GM19463 (cell line): ENCODE measurements around the gene SYT5.

Experiments used
- ATAC-seq: cut with Tn5 transposase; IDR thresholded peaks from one replicate; pipeline ENCODE4 v1.9.1; 2021; ENCODE audit warnings: mild to moderate bottlenecking, moderate library complexity; ENCODE audit not compliant: unreplicated experiment

SYT5 gene

GRCh38 chr19:55147545-55148251 is 32.4 kb downstream of the SYT5 start:
- ATAC-seq: no peak

DNA sequence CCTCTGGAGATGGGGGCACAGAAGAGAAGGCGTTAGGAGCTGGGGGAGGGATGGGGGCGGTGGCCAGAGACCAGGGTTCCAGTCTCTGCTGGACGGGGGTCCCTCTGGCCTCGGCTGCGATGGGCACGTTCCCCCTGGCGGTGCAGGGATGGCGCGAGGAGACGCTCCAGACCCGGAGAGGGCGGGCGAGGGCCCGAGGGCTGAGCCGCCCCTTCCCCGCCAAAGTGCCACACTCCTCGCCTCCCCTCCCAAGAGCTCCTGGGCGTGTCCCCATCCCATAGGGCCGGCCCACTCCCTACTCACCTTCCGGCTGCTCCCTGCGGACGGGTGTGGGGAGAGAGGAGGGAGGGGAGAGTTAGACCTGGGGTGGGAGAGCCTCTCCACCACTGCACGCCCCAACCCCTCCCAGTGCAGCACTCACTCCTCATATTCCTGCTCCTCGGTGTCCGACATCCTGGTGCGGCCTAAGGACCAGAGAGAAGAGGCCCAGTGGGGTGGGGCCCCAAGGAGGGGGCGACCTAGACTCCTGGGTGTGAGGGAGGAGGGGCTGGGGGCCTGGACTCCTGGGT is 33.3 kb downstream of the SYT5 start:
- no peak for ATAC-seq

GRCh38 chr19:55146078-55146704 is 33.9 kb downstream of the SYT5 start:
- no peak for ATAC-seq

DNA sequence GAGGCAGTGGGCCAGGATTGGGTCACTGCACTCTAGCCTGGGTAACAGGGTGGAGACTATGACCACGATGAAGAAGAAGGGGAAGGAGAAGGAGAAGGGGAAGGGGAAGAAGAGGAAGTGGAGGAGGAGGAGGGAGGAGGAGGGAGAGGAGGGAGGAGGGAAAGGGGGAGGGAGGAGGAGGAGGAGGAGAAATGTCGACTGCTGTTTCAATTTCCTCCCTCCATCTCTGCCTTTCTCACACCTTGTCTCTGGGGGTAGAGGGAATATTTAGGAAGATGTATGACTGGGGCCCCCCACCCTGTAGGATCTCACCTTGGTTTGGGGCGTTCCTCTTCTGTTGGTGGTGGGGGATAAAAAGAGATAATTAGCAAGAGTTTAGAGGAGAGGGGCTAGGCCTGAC is 34.9 kb downstream of the SYT5 start:
- no peak for ATAC-seq

DNA sequence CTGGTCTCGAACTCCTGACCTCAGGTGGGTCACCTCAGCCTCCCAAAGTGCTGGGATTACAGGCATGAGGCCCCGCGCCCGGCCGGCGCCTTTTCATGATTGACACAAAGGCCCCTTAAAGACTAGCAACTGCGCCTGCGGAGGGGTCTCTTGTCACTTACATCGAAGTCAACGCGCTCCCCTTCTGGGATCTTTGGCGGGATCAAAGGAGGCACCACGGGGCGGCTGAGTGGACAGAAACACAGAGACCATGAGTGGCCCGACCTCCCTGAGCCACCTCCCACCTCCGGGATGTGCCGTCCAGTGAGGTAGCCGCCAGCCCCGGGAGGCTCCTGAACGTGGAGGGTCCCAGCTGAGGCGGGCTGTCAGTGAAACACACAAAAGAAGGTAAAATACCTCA is 38.4 kb downstream of the SYT5 start:
- ATAC-seq: no peak

GRCh38 chr19:55137915-55138314 is 42.2 kb downstream of the SYT5 start:
- ATAC-seq: no peak

DNA sequence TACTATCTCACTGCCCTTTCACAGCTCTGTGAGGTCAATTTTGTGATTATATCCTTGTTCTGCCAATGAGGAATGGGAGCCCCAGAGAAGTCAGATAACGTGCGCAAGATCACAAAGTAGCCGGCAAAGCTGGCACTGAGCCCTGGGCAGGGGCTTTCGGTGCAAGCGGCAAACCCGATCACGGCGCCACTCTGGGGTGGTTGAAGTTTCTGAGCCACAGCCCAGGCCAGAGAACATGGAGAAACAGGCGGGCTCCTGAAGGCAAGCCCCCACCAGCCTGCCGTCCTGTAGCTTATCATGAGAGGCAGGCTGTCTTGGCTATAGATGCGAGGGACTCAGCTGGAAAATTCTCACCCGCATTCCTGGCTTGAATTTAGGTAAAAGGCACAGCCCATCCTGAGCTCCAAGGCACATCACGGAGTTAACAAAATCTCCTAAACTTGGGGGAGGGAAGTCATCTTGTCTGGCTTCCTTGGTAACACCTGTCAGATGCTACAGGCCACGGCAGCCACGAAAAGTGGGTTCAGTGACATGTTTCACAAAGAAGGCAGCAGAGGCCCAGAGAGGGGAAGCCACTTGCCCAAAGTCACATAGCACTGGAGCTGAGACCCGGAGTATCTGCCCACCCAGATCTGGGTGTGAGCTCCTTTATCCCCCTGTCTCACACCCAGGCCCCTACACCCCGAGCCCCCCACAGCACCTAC is 43.5 kb downstream of the SYT5 start:
- ATAC-seq: no peak

GRCh38 chr19:55134736-55135135 is 45.4 kb downstream of the SYT5 start:
- no peak for ATAC-seq

DNA sequence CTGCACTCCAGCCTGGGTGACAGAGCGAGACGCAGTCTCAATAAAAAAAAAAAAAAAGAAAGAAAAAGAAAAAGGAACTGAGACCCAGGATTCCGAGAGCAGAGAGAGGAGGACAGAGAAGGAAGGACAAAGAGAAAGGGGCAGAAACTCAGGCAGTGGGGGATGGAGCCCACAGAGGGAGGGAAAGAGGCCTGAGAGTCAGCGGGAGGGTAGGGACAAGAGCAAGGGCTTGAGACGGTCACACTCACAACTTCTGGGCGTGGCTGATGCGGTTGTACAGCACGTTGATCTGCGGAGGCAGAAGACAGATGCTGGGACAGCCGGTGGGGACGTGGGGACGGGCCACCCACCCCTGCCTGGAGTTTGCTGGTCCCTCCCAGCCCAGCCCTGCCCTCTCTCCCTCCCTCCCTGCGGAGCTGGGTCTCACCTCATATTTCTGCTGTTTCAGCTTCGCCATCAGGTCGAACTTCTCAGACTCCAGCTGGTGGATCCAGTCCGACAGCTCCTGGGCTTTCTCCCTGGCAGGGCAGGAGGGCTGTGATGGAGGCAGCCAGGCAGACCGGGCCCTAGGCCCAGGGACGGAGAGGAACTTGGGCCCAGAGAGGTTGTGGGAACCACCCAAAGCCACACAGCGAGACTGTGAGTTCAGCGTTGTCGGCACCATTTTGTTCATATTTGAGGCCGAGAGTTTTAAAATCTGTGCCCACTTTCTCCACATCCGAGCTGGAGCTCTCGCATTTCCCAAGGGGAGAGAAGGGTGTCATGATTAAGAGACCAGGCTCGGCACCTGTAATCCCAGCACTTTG is 46.2 kb downstream of the SYT5 start:
- ATAC-seq: no peak

DNA sequence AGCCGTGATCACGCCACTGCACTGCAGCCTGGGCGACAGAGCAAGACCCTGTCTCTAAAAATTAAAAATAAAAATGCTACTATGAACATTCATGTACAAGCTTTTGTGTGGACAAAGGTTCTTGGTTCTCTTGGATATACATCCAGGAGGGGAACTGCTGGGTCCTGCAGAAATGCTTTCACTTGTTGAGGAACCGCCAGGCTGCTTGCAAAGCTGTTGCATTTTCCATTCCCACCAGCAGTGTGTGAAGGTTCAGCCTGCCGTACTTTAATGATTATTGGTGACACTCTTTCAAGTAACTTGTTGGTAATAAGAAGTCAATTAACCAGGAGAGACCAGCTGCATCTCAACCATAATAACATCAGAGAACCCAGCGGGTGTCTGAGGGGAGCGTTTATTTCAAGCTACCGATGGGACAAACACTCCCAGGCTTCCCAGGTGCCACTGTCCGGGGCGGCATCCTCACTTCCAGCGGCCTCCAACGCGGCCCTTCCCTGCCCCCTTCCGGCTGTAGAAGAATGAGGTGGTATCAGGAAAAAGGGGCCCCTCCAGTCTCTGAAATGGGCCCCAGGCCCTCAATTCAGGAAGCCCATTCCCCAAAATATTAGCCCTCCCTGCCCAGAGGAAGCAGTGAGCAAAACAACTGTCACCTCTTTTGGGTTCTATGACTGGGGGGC is 47.5 kb downstream of the SYT5 start:
- no peak for ATAC-seq

DNA sequence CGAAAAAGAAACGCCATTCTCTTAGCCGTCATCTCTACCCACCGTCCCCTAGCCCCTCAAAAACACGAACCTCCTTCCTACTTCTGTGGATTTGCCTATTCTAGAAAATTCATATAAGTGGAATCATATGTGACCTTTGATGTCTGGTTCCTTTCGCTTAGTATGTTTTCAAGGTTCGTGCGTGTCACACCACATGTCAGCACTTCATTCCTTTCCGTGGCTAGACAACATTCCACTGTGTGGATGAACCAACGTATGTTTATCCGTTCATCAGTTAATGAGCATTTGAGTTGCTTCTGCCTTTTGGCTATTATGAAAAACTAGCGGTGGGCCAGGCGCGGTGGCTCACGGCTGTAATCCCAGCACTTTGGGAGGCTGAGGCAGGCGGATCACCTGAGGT is 48.7 kb downstream of the SYT5 start:
- no peak for ATAC-seq
